Hematopoietic multipotent progenitor cell treated with erythropoietin and hydrocortisone succinate and interleukin-3 and kit ligand, for 8 days (in vitro differentiated cells): ENCODE measurements around the gene CTIF.
"Not testable (repeated sequence)": the region's sequence is repeated elsewhere in the genome, so short reads cannot be mapped to it uniquely, and the experiment has no call there.

Experiments used
- DNase-seq: peaks from one replicate; pipeline ENCODE4 v3.0.0-alpha.2; 2015

Gene CTIF

DNA sequence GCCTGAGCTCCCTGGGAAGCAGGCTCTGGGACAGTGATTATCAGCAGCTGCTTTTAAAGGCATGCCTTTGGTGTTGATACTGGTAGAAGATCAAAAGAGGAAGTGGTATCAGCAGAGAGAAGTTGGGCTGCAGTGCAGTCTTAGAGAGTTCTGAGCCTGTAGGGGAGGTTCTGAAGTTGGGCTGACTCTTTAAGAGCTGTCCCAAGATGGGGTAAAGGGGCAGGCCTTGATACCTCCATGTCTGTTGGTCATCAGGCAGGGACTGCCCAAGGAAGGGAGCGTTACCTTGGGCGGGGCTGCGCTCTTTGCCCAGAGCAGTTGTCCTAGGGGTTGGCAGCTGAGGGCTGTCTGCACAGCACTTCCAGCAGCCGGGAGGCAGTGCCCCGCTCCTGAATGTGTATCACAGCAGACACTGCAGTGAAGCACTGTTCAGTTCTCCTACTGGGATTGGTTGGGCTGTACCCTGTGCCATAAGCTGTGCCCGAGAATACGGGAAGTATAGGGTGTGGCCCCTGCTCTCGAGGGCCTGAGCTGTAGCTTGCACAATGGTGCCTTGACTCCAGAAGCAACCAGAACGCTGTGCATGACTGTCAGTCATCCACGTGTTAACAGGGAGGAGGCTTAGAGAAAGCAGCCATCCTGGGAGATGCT is 177.0 kb downstream of the CTIF start:
- DNase-seq = peak; percentile 12

GRCh38 chr18:48717227-48717626 is 178.4 kb downstream of the CTIF start:
- DNase-seq = not testable (repeated sequence)

GRCh38 chr18:48718251-48718959 is 179.6 kb downstream of the CTIF start:
- no peak for DNase-seq

DNA sequence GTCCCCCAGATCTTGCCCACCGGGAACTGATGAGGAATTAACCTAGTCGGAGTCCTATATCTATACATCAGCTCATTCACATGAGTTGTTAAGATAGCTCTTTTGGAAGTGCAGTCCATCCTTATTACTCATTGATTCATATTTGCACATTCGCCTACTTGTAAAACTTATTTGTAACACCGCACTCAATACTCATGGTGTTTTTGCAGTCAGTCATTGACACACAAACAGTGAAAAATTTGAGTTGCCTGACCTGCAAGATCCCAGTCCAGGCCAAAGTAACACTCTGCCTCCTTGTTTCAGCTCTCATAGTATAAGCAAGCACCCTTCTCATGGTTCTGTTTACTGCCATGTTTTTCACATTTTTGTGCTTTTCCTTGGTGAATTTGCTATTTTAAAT is 180.6 kb downstream of the CTIF start:
- DNase-seq = no peak

GRCh38 chr18:48719974-48720654 is 181.3 kb downstream of the CTIF start:
- DNase-seq = peak; percentile 74

GRCh38 chr18:48720655-48721025 is 181.8 kb downstream of the CTIF start:
- DNase-seq = no peak

GRCh38 chr18:48721312-48721711 is 182.5 kb downstream of the CTIF start:
- DNase-seq = no peak

GRCh38 chr18:48723016-48723415 is 184.2 kb downstream of the CTIF start:
- DNase-seq = no peak

DNA sequence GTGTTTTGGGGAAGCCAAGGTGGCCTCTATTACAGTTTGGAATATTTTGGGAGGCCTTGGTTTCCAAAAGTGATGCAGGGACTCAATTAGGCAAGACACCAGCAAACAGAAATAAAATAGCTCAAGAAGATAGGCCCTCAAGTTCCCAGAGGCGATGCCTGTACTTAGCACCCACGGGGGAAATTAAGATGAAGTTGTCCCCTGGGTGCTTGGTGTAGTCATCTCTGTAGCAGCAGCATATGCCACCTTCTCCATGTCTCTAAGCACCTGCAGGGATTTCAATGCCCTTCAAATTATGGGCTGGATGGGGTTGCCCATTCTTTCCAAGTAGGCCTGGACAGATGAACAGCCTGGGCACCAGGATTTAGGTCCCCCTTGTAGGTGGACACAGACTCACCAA is 185.0 kb downstream of the CTIF start:
- no peak for DNase-seq

DNA sequence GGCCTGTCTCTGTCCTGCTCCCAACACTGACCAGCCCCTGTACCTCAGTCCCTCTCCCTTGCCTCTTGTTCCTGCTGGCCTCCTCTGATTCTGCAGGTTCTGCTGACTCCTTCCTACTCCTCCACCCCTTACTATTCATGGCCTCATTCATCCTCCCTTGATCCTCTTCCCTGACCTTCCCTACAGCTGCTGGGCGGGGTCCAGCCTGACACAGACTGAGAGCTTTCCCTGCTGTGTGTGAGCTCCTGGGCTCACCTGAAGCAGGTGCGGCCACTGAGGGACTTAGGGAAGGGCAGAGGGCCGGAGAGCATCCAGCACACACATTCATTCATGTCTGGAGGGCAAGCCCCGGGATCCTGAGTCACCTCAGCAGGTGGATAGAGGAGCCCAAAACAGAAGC is 185.6 kb downstream of the CTIF start:
- no peak for DNase-seq

DNA sequence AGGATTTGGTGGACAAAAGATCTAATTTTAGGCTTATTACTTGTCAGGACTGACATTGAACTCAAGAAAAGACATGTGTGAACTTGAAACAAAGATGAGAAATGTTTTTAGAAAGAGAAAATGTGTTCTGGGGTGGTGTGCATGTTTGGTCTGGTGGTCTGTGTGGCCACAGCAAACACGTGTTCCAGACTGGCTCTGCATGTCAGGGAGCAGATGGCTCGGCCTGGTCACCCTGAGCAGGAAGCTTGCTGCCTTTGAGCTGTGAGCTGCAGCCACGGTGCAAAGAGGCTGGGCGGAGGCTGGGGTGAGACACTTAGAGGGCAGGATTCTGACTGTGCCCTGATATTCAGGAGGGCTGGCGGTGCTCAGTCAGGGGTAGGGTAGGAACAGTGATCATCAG is 186.1 kb downstream of the CTIF start:
- DNase-seq = no peak

GRCh38 chr18:48725562-48725961 is 186.7 kb downstream of the CTIF start:
- DNase-seq = no peak

DNA sequence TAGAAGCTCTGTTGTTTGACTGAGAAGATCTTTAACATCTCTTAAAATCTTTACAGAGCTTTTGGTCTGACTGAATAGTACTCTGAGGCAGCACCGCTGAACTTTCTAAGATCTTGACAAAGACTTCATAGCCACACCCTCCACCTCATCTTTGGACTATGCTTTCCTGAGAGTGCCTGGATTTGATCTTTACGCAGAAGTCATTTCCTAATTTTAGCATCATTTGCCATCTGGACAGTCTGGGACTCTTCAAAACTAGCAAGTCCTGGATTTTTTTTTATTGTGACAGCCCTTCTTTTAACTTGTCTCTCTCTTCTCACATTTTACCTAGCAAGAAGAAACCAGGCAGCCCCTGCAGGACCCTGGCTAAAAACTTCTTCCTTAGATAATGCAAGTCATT is 188.8 kb downstream of the CTIF start:
- DNase-seq = no peak

- no peak for DNase-seq
Measured at GRCh38 chr18:48728204-48728833, 189.5 kb downstream of the CTIF start.

GRCh38 chr18:48729404-48729803 is 190.6 kb downstream of the CTIF start:
- DNase-seq = no peak

DNA sequence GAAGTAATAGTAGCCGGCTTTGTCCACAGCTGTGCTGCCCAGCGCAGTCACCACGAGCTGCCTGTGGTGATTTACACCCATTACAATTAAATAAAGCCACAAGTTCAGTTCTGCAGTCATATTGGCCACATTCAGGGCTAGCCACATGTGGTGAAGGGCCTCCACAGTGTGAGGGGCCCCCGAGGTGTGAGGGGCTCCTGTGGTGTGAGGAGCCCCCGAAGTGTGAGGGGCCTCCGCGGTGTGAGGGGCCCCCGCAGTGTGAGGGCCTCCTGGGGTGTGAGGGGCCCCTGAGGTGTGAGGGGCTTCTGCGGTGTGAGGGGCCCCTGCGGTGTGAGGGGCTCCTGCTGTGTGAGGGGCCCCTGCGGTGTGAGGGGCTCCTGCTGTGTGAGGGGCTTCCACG is 191.2 kb downstream of the CTIF start:
- no peak for DNase-seq

GRCh38 chr18:48732767-48733424 is 194.1 kb downstream of the CTIF start:
- DNase-seq = no peak

- no peak for DNase-seq
Measured at GRCh38 chr18:48733643-48734253, 194.9 kb downstream of the CTIF start.

DNA sequence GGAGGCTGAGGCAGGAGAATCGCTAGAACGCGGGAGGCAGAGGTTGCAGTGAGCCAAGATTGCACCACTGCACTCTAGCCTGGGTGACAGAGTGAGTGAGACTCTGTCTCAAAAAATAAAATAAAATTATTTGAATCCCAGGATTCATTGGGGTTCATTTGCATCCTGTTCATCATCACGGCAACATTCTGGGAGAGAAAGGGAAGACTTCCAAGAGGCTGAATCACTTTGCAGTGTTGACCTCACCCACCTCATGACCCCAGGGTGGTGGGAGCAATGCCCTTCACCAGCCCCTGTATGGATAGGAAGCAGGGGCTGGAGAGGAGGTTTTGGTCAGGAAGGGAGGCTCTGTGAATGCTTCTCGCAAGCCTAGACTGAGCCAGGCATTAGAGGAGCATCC is 195.6 kb downstream of the CTIF start:
- no peak for DNase-seq

GRCh38 chr18:48735080-48735676 is 196.3 kb downstream of the CTIF start:
- DNase-seq = no peak

GRCh38 chr18:48735681-48736255 is 196.9 kb downstream of the CTIF start:
- no peak for DNase-seq
